HL-60 (cell line): Measurements from ENCODE around the gene GFY.

Experiments
- DNase-seq, 2 experiments: peaks; one replicate each; pipeline ENCODE4 v3.0.0-alpha.2; 2010 to 2020; ENCODE audit warnings: low read depth in 1 of 2, low spot score in 1 of 2
- H3K27ac ChIP-seq: fragments of 250-450 bp; sonication (Bioruptor Pico); replicated peaks from 2 replicates; pipeline ENCODE4 v1.5.1; 2020; ENCODE audit warnings: mild to moderate bottlenecking, moderate library complexity
- H3K27me3 ChIP-seq: fragments of 250-450 bp; sonication (Bioruptor Pico); 2 replicates; pipeline ENCODE4 v1.5.1; 2021; ENCODE audit warnings: mild to moderate bottlenecking, moderate library complexity; ENCODE audit not compliant: insufficient read depth, poor library complexity, severe bottlenecking
- H3K4me3 ChIP-seq: replicated peaks from 2 replicates; pipeline ENCODE4 v1.5.1; 2011; ENCODE audit warnings: mild to moderate bottlenecking, control low read depth, low read length; ENCODE audit not compliant: insufficient read depth
- CTCF ChIP-seq: IDR thresholded peaks from one replicate; pipeline ENCODE4 v1.5.1; 2011; ENCODE audit warnings: low read length, control low read depth, inconsistent platforms; ENCODE audit not compliant: insufficient read depth
- GABPA ChIP-seq: IDR thresholded peaks from 2 replicates; pipeline ENCODE4 v1.6.1; 2012; ENCODE audit warnings: low read depth
- POLR2AphosphoS5 ChIP-seq: IDR thresholded peaks from 2 replicates; pipeline ENCODE4 v1.6.1; 2012; ENCODE audit warnings: low read depth
- REST ChIP-seq: IDR thresholded peaks from 2 replicates; pipeline ENCODE4 v1.6.1; 2012; ENCODE audit warnings: low read depth; ENCODE audit not compliant: insufficient replicate concordance
- SPI1 ChIP-seq: IDR thresholded peaks from 2 replicates; pipeline ENCODE4 v1.6.1; 2012; ENCODE audit warnings: low read depth, mild to moderate bottlenecking, borderline replicate concordance

The GFY gene

GRCh38 chr19:49450405-49450804 is 25.2 kb downstream of the GFY start:
- peak overlapping the region; percentile 86 for H3K27ac ChIP-seq
- peak overlapping the region; percentile 78 for H3K4me3 ChIP-seq

GRCh38 chr19:49451430-49452181 is 26.4 kb downstream of the GFY start, which contains the start of gene PIH1D1:
Gene PIH1D1, minus strand, starts transcription at chr19:49451814. Its CDS starts 240 bp downstream, at chr19:49451574.
- H3K4me3 ChIP-seq, result peak within 1 kb of the TSS; percentile 78
- H3K27me3 ChIP-seq, result no peaks in the 10 kb centered on the region
- DNase-seq, result peak; percentile 100
- TF ChIP-seq POLR2AphosphoS5, result peak; percentile 98
- TF ChIP-seq CTCF, result no peak
- peak; percentile 91 for TF ChIP-seq GABPA
- peak; percentile 78; the same call in 1 of the 2 replicates for TF ChIP-seq SPI1
- no peak for TF ChIP-seq REST
- peak within 1 kb of the TSS; percentile 97 for H3K27ac ChIP-seq

More at GRCh38 chr19:49450405-49450804, 25.2 kb downstream of the GFY start:
- DNase-seq, result no peak
- H3K27me3 ChIP-seq, result no peaks in the 10 kb centered on the region
- no peak for TF ChIP-seq SPI1
- TF ChIP-seq CTCF, result no peak
- TF ChIP-seq REST, result no peak
- no peak for TF ChIP-seq GABPA
- no peak for TF ChIP-seq POLR2AphosphoS5

GRCh38 chr19:49453013-49453756 is 28.0 kb downstream of the GFY start, which contains the start of gene ALDH16A1:
Gene ALDH16A1, plus strand, starts transcription at chr19:49453225. Its CDS starts 107 bp downstream, at chr19:49453332.
- Histone ChIP-seq H3K4me3 (peak within 1 kb of the TSS; percentile 71), H3K27me3 (no peaks in the 10 kb centered on the region), H3K27ac (peak within 1 kb of the TSS; percentile 97)
- TF ChIP-seq SPI1 (0 out of 2 replicates have a peak, but pooled peaks have one; percentile 11), POLR2AphosphoS5 (peak; percentile 93), CTCF (no peak), REST (peak; percentile 56), GABPA (no peak)
- DNase-seq, result peak; percentile 94 to 98
